MM.1S (cell line): ENCODE data around the gene ARPIN.

Source experiments
- EZH2 ChIP-seq: fragments of 300-600 bp; sonication (generic); optimal IDR thresholded peaks from 2 replicates; pipeline ENCODE3; 2017; ENCODE audit warnings: low read depth, mild to moderate bottlenecking, antibody characterized with exemption, low read length, mixed read lengths
- EZH2phosphoT487 ChIP-seq: fragments of 300-600 bp; sonication (generic); IDR thresholded peaks from 2 replicates; pipeline ENCODE4 v1.6.1; 2018; ENCODE audit warnings: antibody characterized with exemption, low read length
- TF ChIP-seq, protein P1 (sequence below): fragments of 300-600 bp; sonication (generic); IDR thresholded peaks from 2 replicates; pipeline ENCODE4 v1.5.1; 2016; ENCODE audit warnings: antibody characterized with exemption, low read length, mixed read lengths

DNA sequence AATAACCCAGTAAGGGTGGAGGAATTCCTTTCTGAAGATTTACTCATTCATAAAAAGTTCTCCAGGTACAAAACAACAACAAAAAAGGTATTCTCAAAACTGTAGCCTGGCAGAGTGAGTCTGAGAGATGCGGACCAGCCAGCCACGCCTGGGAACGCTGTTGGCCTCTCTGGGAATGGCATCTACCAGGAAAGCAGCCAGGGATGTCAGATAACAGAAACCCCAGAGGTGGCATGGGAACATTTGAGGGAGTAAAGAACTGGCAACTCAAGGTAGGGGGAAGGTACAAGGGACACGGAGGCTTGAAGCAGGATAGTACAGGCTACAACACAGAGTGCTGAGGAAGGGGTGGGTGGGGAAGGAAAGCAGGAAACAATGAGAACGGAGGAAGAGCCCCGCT lies 11.9 kb downstream of the ARPIN start:
- TF ChIP-seq, protein P1, sequence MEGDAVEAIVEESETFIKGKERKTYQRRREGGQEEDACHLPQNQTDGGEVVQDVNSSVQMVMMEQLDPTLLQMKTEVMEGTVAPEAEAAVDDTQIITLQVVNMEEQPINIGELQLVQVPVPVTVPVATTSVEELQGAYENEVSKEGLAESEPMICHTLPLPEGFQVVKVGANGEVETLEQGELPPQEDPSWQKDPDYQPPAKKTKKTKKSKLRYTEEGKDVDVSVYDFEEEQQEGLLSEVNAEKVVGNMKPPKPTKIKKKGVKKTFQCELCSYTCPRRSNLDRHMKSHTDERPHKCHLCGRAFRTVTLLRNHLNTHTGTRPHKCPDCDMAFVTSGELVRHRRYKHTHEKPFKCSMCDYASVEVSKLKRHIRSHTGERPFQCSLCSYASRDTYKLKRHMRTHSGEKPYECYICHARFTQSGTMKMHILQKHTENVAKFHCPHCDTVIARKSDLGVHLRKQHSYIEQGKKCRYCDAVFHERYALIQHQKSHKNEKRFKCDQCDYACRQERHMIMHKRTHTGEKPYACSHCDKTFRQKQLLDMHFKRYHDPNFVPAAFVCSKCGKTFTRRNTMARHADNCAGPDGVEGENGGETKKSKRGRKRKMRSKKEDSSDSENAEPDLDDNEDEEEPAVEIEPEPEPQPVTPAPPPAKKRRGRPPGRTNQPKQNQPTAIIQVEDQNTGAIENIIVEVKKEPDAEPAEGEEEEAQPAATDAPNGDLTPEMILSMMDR = no peak
- TF ChIP-seq EZH2 (no peak), EZH2phosphoT487 (no peak)
